HCT116 (cell line): ENCODE results near the gene TIMP3. TPM values are rescaled to one million over a fixed set of nuclear protein-coding genes. Genes with fewer than 3 reads are reported as not detected.

Source experiments
- ATAC-seq: fragments of 200-7000 bp; cut with Tn5 transposase; 2 replicates; pipeline ENCODE4 v1.9.1; 2020; ENCODE audit warnings: mild to moderate bottlenecking, moderate library complexity
- BruUV-seq: library from RNA; stranded (reverse); fragments of 400-500 nt; replicated peaks from 2 replicates; lab custom pipeline; 2021; lab: Mats Ljungman, UMichigan
- CTCF ChIA-PET: fragments of 300-600 bp; sonication (Branson Sonifier 250); formaldehyde crosslinking; loops from one replicate; lab custom pipeline; 2021; ENCODE audit warnings: antibody characterized with exemption; lab: Charles Lee
- POLR2A ChIA-PET: fragments of 300-600, 350-600 bp; sonication (Branson Sonifier 250); formaldehyde crosslinking; loops from one replicate; lab custom pipeline; 2021; ENCODE audit warnings: antibody characterized with exemption; lab: Charles Lee
- RAD21 ChIA-PET, 2 experiments: fragments of 300-600 bp; sonication (Branson Sonifier 250); formaldehyde crosslinking; loops; one replicate each; lab custom pipeline; 2023; ENCODE audit warnings: low total read pairs in 2 of 2; ENCODE audit not compliant: uncharacterized antibody in 2 of 2, unreplicated experiment in 2 of 2, low non-redundant PET in 1 of 2; lab: Charles Lee
- DNase-seq: peaks from one replicate; pipeline ENCODE4 v3.0.0-alpha.2; 2010; ENCODE audit warnings: low read depth, low spot score
- H2AFZ ChIP-seq: fragments of 200-600 bp; shearing (Covaris generic), sonication (generic); 2 replicates; pipeline ENCODE4 v1.6.1; 2017; ENCODE audit warnings: low read depth, mixed run types, mixed read lengths, antibody characterized with exemption, low read length; ENCODE audit not compliant: poor library complexity, severe bottlenecking
- H3K27ac ChIP-seq: 2 replicates; pipeline ENCODE4 v1.5.1; 2012; ENCODE audit warnings: low read depth, low read length
- H3K27me3 ChIP-seq: fragments of 200-600 bp; sonication (generic); 2 replicates; pipeline ENCODE4 v1.6.1; 2016; ENCODE audit warnings: mixed run types, low read length, mixed read lengths; ENCODE audit not compliant: insufficient read depth
- H3K36me3 ChIP-seq, 2 experiments: fragments of 200-500 bp in 1 of 2; fragments of 200-600 bp in 1 of 2; sonication (Bioruptor generic) in 1 of 2; sonication (generic) in 1 of 2; 2 replicates each; pipeline versions ENCODE4 v1.5.1 to v1.6.1; 2014 to 2016; ENCODE audit warnings: low read length in 2 of 2, inconsistent platforms in 1 of 2, mixed read lengths in 1 of 2, mixed run types in 1 of 2; ENCODE audit not compliant: insufficient read depth in 2 of 2, control insufficient read depth in 1 of 2
- H3K4me1 ChIP-seq, 2 experiments: fragments of 200-600 bp in 1 of 2; sonication (generic) in 1 of 2; 2 replicates each; pipeline versions ENCODE4 v1.5.1 to v1.6.1; 2012 to 2017; ENCODE audit warnings: low read length in 2 of 2, inconsistent platforms in 1 of 2, mild to moderate bottlenecking in 1 of 2, mixed read lengths in 1 of 2, mixed run types in 1 of 2, moderate library complexity in 1 of 2; ENCODE audit not compliant: insufficient read depth in 2 of 2, control insufficient read depth in 1 of 2
- H3K4me2 ChIP-seq: fragments of 200-600 bp; sonication (generic); 2 replicates; pipeline ENCODE4 v1.6.1; 2017; ENCODE audit warnings: mixed run types, low read length, mixed read lengths
- H3K4me3 ChIP-seq, 2 experiments: fragments of 200-600 bp in 1 of 2; sonication (generic) in 1 of 2; replicated peaks in 1 of 2; 2 replicates each; pipeline ENCODE4 v1.5.1; 2011 to 2016; ENCODE audit warnings: low read length in 2 of 2, control low read depth in 1 of 2, low read depth in 1 of 2, mild to moderate bottlenecking in 1 of 2, mixed read lengths in 1 of 2, mixed run types in 1 of 2
- H3K79me2 ChIP-seq: fragments of 200-600 bp; sonication (generic); 2 replicates; pipeline ENCODE4 v1.6.1; 2017; ENCODE audit warnings: mild to moderate bottlenecking, mixed run types, low read length, moderate library complexity, mixed read lengths; ENCODE audit not compliant: insufficient read depth
- H3K9ac ChIP-seq: fragments of 200-600 bp; sonication (generic); 2 replicates; pipeline ENCODE4 v1.6.1; 2016; ENCODE audit warnings: low read length, mixed read lengths
- H3K9me2 ChIP-seq: fragments of 200-600 bp; sonication (generic), shearing (Covaris generic); 2 replicates; pipeline ENCODE4 v1.6.1; 2017; ENCODE audit warnings: mixed run types, mild to moderate bottlenecking, moderate library complexity; ENCODE audit not compliant: insufficient read depth
- H3K9me3 ChIP-seq, 2 experiments: fragments of 200-500 bp in 1 of 2; fragments of 200-600 bp in 1 of 2; sonication (Bioruptor generic) in 1 of 2; sonication (generic) in 1 of 2; 2 replicates each; pipeline ENCODE4 v1.6.1; 2014 to 2017; ENCODE audit warnings: low read length in 2 of 2, mixed read lengths in 2 of 2, inconsistent platforms in 1 of 2, low read depth in 1 of 2, mild to moderate bottlenecking in 1 of 2, mixed run types in 1 of 2, moderate library complexity in 1 of 2; ENCODE audit not compliant: control insufficient read depth in 1 of 2, insufficient read depth in 1 of 2
- H4K20me1 ChIP-seq: fragments of 200-600 bp; sonication (generic), shearing (Covaris generic); 2 replicates; pipeline ENCODE4 v1.6.1; 2017; ENCODE audit warnings: mixed run types, mild to moderate bottlenecking, moderate library complexity; ENCODE audit not compliant: insufficient read depth
- EZH2 ChIP-seq: fragments of 200-600 bp; sonication (generic); IDR thresholded peaks from 2 replicates; pipeline ENCODE4 v1.6.1; 2017; ENCODE audit warnings: antibody characterized with exemption, mixed run types
- FOSL1 ChIP-seq: IDR thresholded peaks from 2 replicates; pipeline ENCODE4 v1.6.1; 2012; ENCODE audit warnings: low read depth
- POLR2AphosphoS5 ChIP-seq: IDR thresholded peaks from 2 replicates; pipeline ENCODE4 v1.6.1; 2011; ENCODE audit warnings: mild to moderate bottlenecking, low read depth, low read length, moderate library complexity
- SIN3A ChIP-seq: IDR thresholded peaks from 2 replicates; pipeline ENCODE4 v1.6.1; 2012; ENCODE audit warnings: low read depth
- SRF ChIP-seq: IDR thresholded peaks from 2 replicates; pipeline ENCODE4 v1.6.1; 2012; ENCODE audit warnings: low read depth
- intact Hi-C: fragments of 100-400 bp; cut with micrococcal nuclease; formaldehyde crosslinking; loops from 2 replicates; pipeline ENCODE4 v1.10.0; 2022
- total RNA-seq: library from RNA; stranded (reverse); gene quantifications from one replicate; pipeline ENCODE4 v1.2.1, GENCODE V29; 2021; ENCODE audit not compliant: unreplicated experiment
- TF ChIP-seq, protein P1 (sequence below): IDR thresholded peaks from 2 replicates; pipeline ENCODE4 v1.6.1; 2012
- TF ChIP-seq, protein P2 (sequence below): IDR thresholded peaks from 2 replicates; pipeline ENCODE4 v1.6.1; 2011; ENCODE audit warnings: mild to moderate bottlenecking, low read length, moderate library complexity; ENCODE audit not compliant: insufficient replicate concordance; ENCODE audit errors: extremely low read depth
- TF ChIP-seq, protein P3 (sequence below), 3 experiments: fragments of 200-600 bp in 1 of 3; sonication (generic) in 1 of 3; IDR thresholded peaks in 2 of 3; conservative IDR thresholded peaks in 1 of 3; 2 replicates each; pipeline ENCODE4 v1.5.1; 2012 to 2017; ENCODE audit warnings: low read depth in 2 of 3, low read length in 2 of 3, antibody characterized with exemption in 1 of 3, borderline replicate concordance in 1 of 3, control low read depth in 1 of 3, mild to moderate bottlenecking in 1 of 3, mixed read lengths in 1 of 3, mixed run types in 1 of 3, moderate library complexity in 1 of 3; ENCODE audit not compliant: insufficient read depth in 1 of 3

TIMP3 gene
- total RNA-seq, 1 experiment from 2014 or later = 2.2 TPM

DNA sequence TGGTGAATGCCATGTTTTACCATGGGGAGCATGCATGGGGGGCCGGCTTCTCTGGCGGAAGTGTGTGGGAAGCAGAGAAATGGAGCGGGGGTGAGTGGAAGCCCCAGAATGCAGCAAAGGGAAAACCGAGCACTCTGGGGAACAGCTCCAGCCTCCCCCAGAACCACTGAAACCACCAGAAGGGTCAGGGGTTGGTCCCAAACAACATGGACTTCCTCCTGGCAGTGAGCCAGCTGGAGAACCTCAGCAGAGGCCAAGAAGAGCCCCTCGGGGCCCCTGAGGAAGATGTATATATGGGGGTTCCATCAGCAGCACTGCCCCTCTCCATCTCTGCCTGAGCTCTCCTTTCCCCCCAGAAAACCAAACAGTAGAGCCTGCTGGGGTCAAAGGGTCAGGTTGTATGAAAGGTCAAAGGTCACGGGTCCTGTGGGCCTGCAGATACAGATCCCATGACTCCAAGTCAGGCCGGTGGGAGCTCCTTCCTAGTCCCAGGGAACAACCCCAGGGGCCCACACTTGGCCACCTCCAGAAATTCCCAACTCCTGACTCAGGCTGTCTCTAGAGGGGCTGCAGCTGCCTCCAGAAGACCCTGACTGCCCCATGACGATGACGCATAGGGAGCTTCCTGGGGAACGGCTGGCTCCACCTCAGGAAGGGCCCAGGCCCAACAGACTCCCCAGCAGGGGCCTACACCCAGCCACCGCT is 48.5 kb upstream of the TIMP3 start:
- intact Hi-C loops = no loop called here
- DNase-seq (no peak), ATAC-seq (no peak)
- Histone ChIP-seq H2AFZ (no peak overlapping the region), H3K27ac (no peak overlapping the region), H4K20me1 (no peaks in the 10 kb centered on the region), H3K9me2 (no peaks in the 10 kb centered on the region), H3K4me3 (no peak overlapping the region), H3K79me2 (no peaks in the 10 kb centered on the region), H3K9me3 (no peaks in the 10 kb centered on the region), H3K4me1 (peaks cover 0 to 10% of the 10 kb centered on the region in 2 experiments; a peak in 1 of 4 replicates), H3K4me2 (no peak overlapping the region), H3K36me3 (no peaks in the 10 kb centered on the region), H3K9ac (no peak overlapping the region), H3K27me3 (no peaks in the 10 kb centered on the region)
- RAD21 ChIA-PET = no interaction called here
- CTCF ChIA-PET = no interaction called here
- POLR2A ChIA-PET = no interaction called here
- BruUV-seq = no TSS peak
- TF ChIP-seq SIN3A (no peak), FOSL1 (no peak), POLR2AphosphoS5 (no peak), EZH2 (no peak), SRF (no peak)
- TF ChIP-seq, protein P1, sequence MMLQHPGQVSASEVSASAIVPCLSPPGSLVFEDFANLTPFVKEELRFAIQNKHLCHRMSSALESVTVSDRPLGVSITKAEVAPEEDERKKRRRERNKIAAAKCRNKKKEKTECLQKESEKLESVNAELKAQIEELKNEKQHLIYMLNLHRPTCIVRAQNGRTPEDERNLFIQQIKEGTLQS = no peak
- TF ChIP-seq, protein P2, sequence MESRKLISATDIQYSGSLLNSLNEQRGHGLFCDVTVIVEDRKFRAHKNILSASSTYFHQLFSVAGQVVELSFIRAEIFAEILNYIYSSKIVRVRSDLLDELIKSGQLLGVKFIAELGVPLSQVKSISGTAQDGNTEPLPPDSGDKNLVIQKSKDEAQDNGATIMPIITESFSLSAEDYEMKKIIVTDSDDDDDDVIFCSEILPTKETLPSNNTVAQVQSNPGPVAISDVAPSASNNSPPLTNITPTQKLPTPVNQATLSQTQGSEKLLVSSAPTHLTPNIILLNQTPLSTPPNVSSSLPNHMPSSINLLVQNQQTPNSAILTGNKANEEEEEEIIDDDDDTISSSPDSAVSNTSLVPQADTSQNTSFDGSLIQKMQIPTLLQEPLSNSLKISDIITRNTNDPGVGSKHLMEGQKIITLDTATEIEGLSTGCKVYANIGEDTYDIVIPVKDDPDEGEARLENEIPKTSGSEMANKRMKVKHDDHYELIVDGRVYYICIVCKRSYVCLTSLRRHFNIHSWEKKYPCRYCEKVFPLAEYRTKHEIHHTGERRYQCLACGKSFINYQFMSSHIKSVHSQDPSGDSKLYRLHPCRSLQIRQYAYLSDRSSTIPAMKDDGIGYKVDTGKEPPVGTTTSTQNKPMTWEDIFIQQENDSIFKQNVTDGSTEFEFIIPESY = no peak
- TF ChIP-seq, protein P3, sequence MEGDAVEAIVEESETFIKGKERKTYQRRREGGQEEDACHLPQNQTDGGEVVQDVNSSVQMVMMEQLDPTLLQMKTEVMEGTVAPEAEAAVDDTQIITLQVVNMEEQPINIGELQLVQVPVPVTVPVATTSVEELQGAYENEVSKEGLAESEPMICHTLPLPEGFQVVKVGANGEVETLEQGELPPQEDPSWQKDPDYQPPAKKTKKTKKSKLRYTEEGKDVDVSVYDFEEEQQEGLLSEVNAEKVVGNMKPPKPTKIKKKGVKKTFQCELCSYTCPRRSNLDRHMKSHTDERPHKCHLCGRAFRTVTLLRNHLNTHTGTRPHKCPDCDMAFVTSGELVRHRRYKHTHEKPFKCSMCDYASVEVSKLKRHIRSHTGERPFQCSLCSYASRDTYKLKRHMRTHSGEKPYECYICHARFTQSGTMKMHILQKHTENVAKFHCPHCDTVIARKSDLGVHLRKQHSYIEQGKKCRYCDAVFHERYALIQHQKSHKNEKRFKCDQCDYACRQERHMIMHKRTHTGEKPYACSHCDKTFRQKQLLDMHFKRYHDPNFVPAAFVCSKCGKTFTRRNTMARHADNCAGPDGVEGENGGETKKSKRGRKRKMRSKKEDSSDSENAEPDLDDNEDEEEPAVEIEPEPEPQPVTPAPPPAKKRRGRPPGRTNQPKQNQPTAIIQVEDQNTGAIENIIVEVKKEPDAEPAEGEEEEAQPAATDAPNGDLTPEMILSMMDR (IDR thresholded peaks at IDR 0.05 in 2 of 3, conservative IDR thresholded peaks at IDR 0.05 in 1 of 3; ENCODE audit: borderline replicate concordance in 1 of 3, insufficient read depth in 1 of 3, low read depth in 2 of 3, low read length in 2 of 3) = no peak
